GM12878 (cell line): ENCODE measurements around the gene MAN2B2. TPM values are rescaled to one million over a fixed set of nuclear protein-coding genes. Genes with fewer than 3 reads are reported as not detected.

Experiments used
- ATAC-seq: fragments of 200-7000 bp; cut with Tn5 transposase; 3 replicates; pipeline ENCODE4 v1.9.1; 2020; ENCODE audit warnings: mild to moderate bottlenecking, moderate library complexity
- BruUV-seq: library from RNA; stranded (reverse); fragments of 400-500 nt; replicated peaks from 2 replicates; lab custom pipeline; 2021; lab: Mats Ljungman, UMichigan
- CTCF ChIA-PET: fragments of 300-600 bp; sonication (Branson Sonifier 250); formaldehyde crosslinking; extraction: SDS; loops from one replicate; lab custom pipeline; 2021; ENCODE audit warnings: inconsistent platforms; lab: Yijun Ruan, JAX
- POLR2A ChIA-PET: fragments of 350-600 bp; formaldehyde crosslinking; extraction: SDS; loops from one replicate; lab custom pipeline; 2021; ENCODE audit warnings: inconsistent platforms; lab: Charles Lee
- RAD21 ChIA-PET: fragments of 300-600 bp; sonication (Branson Sonifier 250); formaldehyde crosslinking; loops from one replicate; lab custom pipeline; 2023; ENCODE audit warnings: antibody characterized with exemption; ENCODE audit not compliant: unreplicated experiment; lab: Charles Lee
- SMC1A ChIA-PET: fragments of 300-600 bp; sonication (Branson Sonifier 250); formaldehyde crosslinking; loops from one replicate; lab custom pipeline; 2023; ENCODE audit not compliant: unreplicated experiment, uncharacterized antibody; lab: Charles Lee
- DNase-seq: peaks from one replicate; pipeline ENCODE4 v3.0.0-alpha.2; 2011; ENCODE audit warnings: low read depth, low spot score
- FAIRE-seq: peaks from 3 replicates; lab custom pipeline; 2011; peaks lifted over from hg19 to GRCh38; lab: Jason Lieb, UNC
- H2AFZ ChIP-seq: 2 replicates; pipeline ENCODE4 v1.6.0; 2011; ENCODE audit warnings: low read depth, low read length, control low read depth; ENCODE audit not compliant: control insufficient read depth
- H3K27ac ChIP-seq: 2 replicates; pipeline ENCODE4 v1.5.1; 2011; ENCODE audit warnings: control low read depth; ENCODE audit not compliant: control insufficient read depth, insufficient read depth
- H3K27me3 ChIP-seq, 2 experiments: replicated peaks in 1 of 2; 2 replicates each; pipeline versions ENCODE4 v1.6.0 to v1.6.1; 2011; ENCODE audit warnings: low read length in 1 of 2; ENCODE audit not compliant: control insufficient read depth in 2 of 2, insufficient read depth in 2 of 2
- H3K36me3 ChIP-seq, 2 experiments: 2 replicates each; pipeline ENCODE4 v1.5.1; 2011; ENCODE audit warnings: low read length in 1 of 2; ENCODE audit not compliant: control insufficient read depth in 2 of 2, insufficient read depth in 2 of 2
- H3K4me1 ChIP-seq: 2 replicates; pipeline ENCODE4 v1.6.1; 2011; ENCODE audit warnings: mild to moderate bottlenecking, low read length, moderate library complexity, mixed read lengths; ENCODE audit not compliant: control insufficient read depth, insufficient read depth
- H3K4me2 ChIP-seq: 2 replicates; pipeline ENCODE4 v1.6.0; 2011; ENCODE audit warnings: control low read depth; ENCODE audit not compliant: control insufficient read depth, insufficient read depth
- H3K4me3 ChIP-seq: fragments of 200-600 bp; sonication (generic); 2 replicates; pipeline ENCODE4 v1.5.1; 2016
- H3K79me2 ChIP-seq: 2 replicates; pipeline ENCODE4 v1.6.0; 2011; ENCODE audit warnings: low read length; ENCODE audit not compliant: control insufficient read depth, insufficient read depth
- H3K9ac ChIP-seq: 2 replicates; pipeline ENCODE4 v1.8.0; 2011; ENCODE audit warnings: low read length, control low read depth, mixed read lengths; ENCODE audit not compliant: control insufficient read depth, insufficient read depth
- H3K9me3 ChIP-seq: replicated peaks from 3 replicates; pipeline ENCODE4 v1.5.1; 2011; ENCODE audit warnings: mild to moderate bottlenecking, low read length; ENCODE audit not compliant: control insufficient read depth, insufficient read depth
- H4K20me1 ChIP-seq: 2 replicates; pipeline ENCODE4 v1.6.0; 2011; ENCODE audit not compliant: control insufficient read depth, insufficient read depth
- BCL11A ChIP-seq: IDR thresholded peaks from 2 replicates; pipeline ENCODE4 v1.6.1; 2011; ENCODE audit warnings: low read depth, low read length
- E2F8 ChIP-seq: fragments of 450-650 bp; IDR thresholded peaks from 2 replicates; pipeline ENCODE4 v1.6.1; 2018; ENCODE audit warnings: mild to moderate bottlenecking, low read depth, moderate library complexity; ENCODE audit not compliant: partially characterized antibody
- EED ChIP-seq: sonication (generic); IDR thresholded peaks from 2 replicates; pipeline ENCODE4 v1.6.1; 2016; ENCODE audit warnings: antibody characterized with exemption, low read depth
- HDAC2 ChIP-seq: fragments of 200-600 bp; sonication (generic); IDR thresholded peaks from 2 replicates; pipeline ENCODE4 v1.6.1; 2017
- ZBTB4 ChIP-seq: fragments of 450-650 bp; formaldehyde crosslinking; IDR thresholded peaks from 2 replicates; pipeline ENCODE4 v1.4.0; 2022; ENCODE audit warnings: mild to moderate bottlenecking, moderate library complexity
- ZNF24 ChIP-seq: fragments of 450-650 bp; IDR thresholded peaks from 2 replicates; pipeline ENCODE4 v1.6.1; 2017; ENCODE audit warnings: antibody characterized with exemption, mild to moderate bottlenecking
- WGBS: methylation state at CpG from one replicate; pipeline ENCODE4 v1.1.6; 2016; ENCODE audit warnings: low lambda C conversion rate; ENCODE audit not compliant: insufficient replicate concordance, insufficient coverage; ENCODE audit errors: missing lambda C conversion rate; 5-methylcytosine and 5-hydroxymethylcytosine counted together
- in situ Hi-C: fragments of 300-500 bp; cut with MboI; formaldehyde crosslinking; loops from 9 replicates; pipeline ENCODE4 v1.14.3; 2018; ENCODE audit warnings: mixed read lengths
- intact Hi-C: fragments of 100-400 bp; cut with micrococcal nuclease; formaldehyde crosslinking; loops from one replicate; pipeline ENCODE4 v1.14.2; 2022; ENCODE audit not compliant: unreplicated experiment
- polyA plus RNA-seq, 11 experiments: library from polyadenylated mRNA; depleted of rRNA in 4 of 11; unstranded in 6 of 11; stranded (reverse) in 5 of 11; fragments of >200 nt; fragmentation: Nextera tagmentation in 4 of 11; fragmentation: Illumina TruSeq in 1 of 11; extraction: Ambion mirVana in 4 of 11; extraction: Trizol in 1 of 11; gene quantifications; 1 replicate in 1 of 11; 2 replicates in 10 of 11; pipeline versions ENCODE4 v1.2.1 to v1.2.3, GENCODE V29; 2011 to 2016; ENCODE audit warnings: inconsistent platforms in 2 of 11, missing spikeins in 2 of 11, low read depth in 1 of 11
- total RNA-seq, 4 experiments: library from RNA; depleted of rRNA in 3 of 4; stranded (reverse); fragments of >200 nt in 3 of 4; fragmentation: Illumina TruSeq in 1 of 4; extraction: Trizol in 1 of 4; gene quantifications; 2 replicates each; pipeline versions ENCODE4 v1.2.1 to v1.2.3, GENCODE V29; 2013 to 2021
- TF ChIP-seq, protein P1 (sequence below): IDR thresholded peaks from 2 replicates; pipeline ENCODE4 v1.6.1; 2012; ENCODE audit warnings: low read length, inconsistent platforms
- TF ChIP-seq, protein P2 (sequence below): fragments of 450-650 bp; IDR thresholded peaks from 2 replicates; pipeline ENCODE4 v1.6.1; 2016; ENCODE audit warnings: mild to moderate bottlenecking, moderate library complexity, borderline replicate concordance

Gene MAN2B2
- total and polyA plus RNA-seq, 10 of the 15 experiments (the other 5 are each of a cell fraction or from before 2014, with no cell fraction given): 0.47 to 14.5 (median 7.0) TPM

DNA sequence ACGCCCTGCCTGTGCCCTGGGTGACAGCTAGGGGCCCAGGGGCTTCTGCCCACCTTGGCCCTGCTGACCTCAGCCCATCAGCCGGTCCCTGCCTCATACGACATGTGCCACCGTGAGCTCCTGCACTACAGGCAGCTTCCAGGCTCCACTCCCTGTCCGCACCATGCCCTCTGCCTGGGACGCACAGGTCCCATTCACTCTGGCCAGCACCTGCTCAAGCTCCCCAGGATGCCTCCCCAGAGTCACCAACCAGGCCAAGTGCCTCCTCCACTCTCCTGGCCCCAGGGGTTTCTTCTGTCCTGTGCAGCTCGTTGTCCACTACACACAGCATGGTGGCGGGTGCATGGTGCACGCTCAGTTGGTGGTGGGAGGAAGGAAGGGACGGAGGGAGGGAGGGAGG is 45.3 kb downstream of the MAN2B2 start (continued):
- no peak for TF ChIP-seq E2F8
- TF ChIP-seq ZBTB4 (CRISPR knock-in tag): no peak

- H3K27me3 ChIP-seq: no peaks in the 10 kb centered on the region
- WGBS: 78% methylated on average over 10 of the region's 10 CpGs
- no peaks in the 10 kb centered on the region for H3K79me2 ChIP-seq
- H3K27ac ChIP-seq: no peak overlapping the region
- H4K20me1 ChIP-seq: no peaks in the 10 kb centered on the region
- no peak overlapping the region for H3K4me2 ChIP-seq
- intact Hi-C loops (no loop called here), in situ Hi-C loops (no loop called here)
- ATAC-seq (no peak), FAIRE-seq (no peak), DNase-seq (no peak)
- BruUV-seq: no TSS peak
- ChIA-PET POLR2A (no interaction called here), CTCF (no interaction called here), RAD21 (no interaction called here), SMC1A (no interaction called here)
- H3K9ac ChIP-seq: no peak overlapping the region
- no peak overlapping the region for H2AFZ ChIP-seq
- H3K9me3 ChIP-seq: no peaks in the 10 kb centered on the region; the same call in 2 of the 3 replicates
- H3K36me3 ChIP-seq: peaks cover 2 to 6% of the 10 kb centered on the region in 2 experiments
- no peaks in the 10 kb centered on the region for H3K4me1 ChIP-seq
- no peak overlapping the region for H3K4me3 ChIP-seq
- TF ChIP-seq BCL11A (no peak), ZNF24 (no peak), EED (no peak), HDAC2 (no peak)
- TF ChIP-seq, protein P1, sequence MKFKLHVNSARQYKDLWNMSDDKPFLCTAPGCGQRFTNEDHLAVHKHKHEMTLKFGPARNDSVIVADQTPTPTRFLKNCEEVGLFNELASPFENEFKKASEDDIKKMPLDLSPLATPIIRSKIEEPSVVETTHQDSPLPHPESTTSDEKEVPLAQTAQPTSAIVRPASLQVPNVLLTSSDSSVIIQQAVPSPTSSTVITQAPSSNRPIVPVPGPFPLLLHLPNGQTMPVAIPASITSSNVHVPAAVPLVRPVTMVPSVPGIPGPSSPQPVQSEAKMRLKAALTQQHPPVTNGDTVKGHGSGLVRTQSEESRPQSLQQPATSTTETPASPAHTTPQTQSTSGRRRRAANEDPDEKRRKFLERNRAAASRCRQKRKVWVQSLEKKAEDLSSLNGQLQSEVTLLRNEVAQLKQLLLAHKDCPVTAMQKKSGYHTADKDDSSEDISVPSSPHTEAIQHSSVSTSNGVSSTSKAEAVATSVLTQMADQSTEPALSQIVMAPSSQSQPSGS: no peak
- TF ChIP-seq, protein P2, sequence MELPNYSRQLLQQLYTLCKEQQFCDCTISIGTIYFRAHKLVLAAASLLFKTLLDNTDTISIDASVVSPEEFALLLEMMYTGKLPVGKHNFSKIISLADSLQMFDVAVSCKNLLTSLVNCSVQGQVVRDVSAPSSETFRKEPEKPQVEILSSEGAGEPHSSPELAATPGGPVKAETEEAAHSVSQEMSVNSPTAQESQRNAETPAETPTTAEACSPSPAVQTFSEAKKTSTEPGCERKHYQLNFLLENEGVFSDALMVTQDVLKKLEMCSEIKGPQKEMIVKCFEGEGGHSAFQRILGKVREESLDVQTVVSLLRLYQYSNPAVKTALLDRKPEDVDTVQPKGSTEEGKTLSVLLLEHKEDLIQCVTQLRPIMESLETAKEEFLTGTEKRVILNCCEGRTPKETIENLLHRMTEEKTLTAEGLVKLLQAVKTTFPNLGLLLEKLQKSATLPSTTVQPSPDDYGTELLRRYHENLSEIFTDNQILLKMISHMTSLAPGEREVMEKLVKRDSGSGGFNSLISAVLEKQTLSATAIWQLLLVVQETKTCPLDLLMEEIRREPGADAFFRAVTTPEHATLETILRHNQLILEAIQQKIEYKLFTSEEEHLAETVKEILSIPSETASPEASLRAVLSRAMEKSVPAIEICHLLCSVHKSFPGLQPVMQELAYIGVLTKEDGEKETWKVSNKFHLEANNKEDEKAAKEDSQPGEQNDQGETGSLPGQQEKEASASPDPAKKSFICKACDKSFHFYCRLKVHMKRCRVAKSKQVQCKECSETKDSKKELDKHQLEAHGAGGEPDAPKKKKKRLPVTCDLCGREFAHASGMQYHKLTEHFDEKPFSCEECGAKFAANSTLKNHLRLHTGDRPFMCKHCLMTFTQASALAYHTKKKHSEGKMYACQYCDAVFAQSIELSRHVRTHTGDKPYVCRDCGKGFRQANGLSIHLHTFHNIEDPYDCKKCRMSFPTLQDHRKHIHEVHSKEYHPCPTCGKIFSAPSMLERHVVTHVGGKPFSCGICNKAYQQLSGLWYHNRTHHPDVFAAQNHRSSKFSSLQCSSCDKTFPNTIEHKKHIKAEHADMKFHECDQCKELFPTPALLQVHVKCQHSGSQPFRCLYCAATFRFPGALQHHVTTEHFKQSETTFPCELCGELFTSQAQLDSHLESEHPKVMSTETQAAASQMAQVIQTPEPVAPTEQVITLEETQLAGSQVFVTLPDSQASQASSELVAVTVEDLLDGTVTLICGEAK: no peak
These were observed 46.0 kb downstream of the MAN2B2 start for GRCh38 chr4:6620891-6621555.
